A549 treated with DMSO at 1 μM for 4 hours (cell line): ENCODE results near the gene MISP. TPM values are rescaled to one million over a fixed set of nuclear protein-coding genes. Genes with fewer than 3 reads are reported as not detected.

ENCODE experiments used
- total RNA-seq: library from RNA; stranded (reverse); fragments of 200-300 nt; extraction: Qiagen RNA extraction; gene quantifications from 5 replicates; pipeline ENCODE4 v1.2.3, GENCODE V29; 2022; ENCODE audit warnings: low read depth

Gene MISP, protein sequence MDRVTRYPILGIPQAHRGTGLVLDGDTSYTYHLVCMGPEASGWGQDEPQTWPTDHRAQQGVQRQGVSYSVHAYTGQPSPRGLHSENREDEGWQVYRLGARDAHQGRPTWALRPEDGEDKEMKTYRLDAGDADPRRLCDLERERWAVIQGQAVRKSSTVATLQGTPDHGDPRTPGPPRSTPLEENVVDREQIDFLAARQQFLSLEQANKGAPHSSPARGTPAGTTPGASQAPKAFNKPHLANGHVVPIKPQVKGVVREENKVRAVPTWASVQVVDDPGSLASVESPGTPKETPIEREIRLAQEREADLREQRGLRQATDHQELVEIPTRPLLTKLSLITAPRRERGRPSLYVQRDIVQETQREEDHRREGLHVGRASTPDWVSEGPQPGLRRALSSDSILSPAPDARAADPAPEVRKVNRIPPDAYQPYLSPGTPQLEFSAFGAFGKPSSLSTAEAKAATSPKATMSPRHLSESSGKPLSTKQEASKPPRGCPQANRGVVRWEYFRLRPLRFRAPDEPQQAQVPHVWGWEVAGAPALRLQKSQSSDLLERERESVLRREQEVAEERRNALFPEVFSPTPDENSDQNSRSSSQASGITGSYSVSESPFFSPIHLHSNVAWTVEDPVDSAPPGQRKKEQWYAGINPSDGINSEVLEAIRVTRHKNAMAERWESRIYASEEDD
- 86.2 to 99.9 TPM (median 95.7 TPM) in 5 replicates for total RNA-seq

GRCh38 chr19:750640-751423 is at the start of gene MISP:
MISP (plus strand) TSS chr19:751112; CDS start chr19:756947, 5,835 bp downstream.

GRCh38 chr19:708154-709143 is 42.5 kb upstream of the MISP start, which contains the start of gene PALM:
PALM (plus strand) TSS chr19:708935; CDS start chr19:709147, 212 bp downstream.

GRCh38 chr19:796692-797527 is 46.0 kb downstream of the MISP start, which contains the start of gene PTBP1:
PTBP1 (plus strand) TSS chr19:797452; CDS start chr19:797498, 46 bp downstream.

Other genes starting within 250 kb of the MISP start
- 10.7 to 15.7 TPM (median 14.1 TPM) in 5 replicates for gene TPGS1, start 243.6 kb upstream of the MISP start, total RNA-seq
- gene CDC34, start 219.4 kb upstream of the MISP start, total RNA-seq: 67.0 to 104 TPM (median 93.1 TPM) in 5 replicates
- 0.23 to 0.31 TPM (median 0.26 TPM) in 5 replicates for gene GZMM, start 207.1 kb upstream of the MISP start, total RNA-seq
- 669 to 733 TPM (median 672 TPM) in 5 replicates for gene BSG, start 178.5 kb upstream of the MISP start, total RNA-seq
- gene HCN2, start 161.2 kb upstream of the MISP start, total RNA-seq: 30.9 to 43.9 TPM (median 36.4 TPM) in 5 replicates
- gene POLRMT, start 117.6 kb upstream of the MISP start, total RNA-seq: 64.0 to 104 TPM (median 94.3 TPM) in 5 replicates
- gene FGF22, start 111.2 kb upstream of the MISP start, total RNA-seq: 0.32 to 0.97 TPM (median 0.76 TPM) in 5 replicates
- gene RNF126, start 87.9 kb upstream of the MISP start, total RNA-seq: 59.2 to 69.6 TPM (median 63.5 TPM) in 5 replicates
- 126 to 139 TPM (median 135 TPM) in 5 replicates for gene FSTL3, start 74.7 kb upstream of the MISP start, total RNA-seq
- gene PRSS57, start 55.7 kb upstream of the MISP start, total RNA-seq: 0.09 to 0.31 TPM (median 0.12 TPM) in 4 of 5 replicates, not detected in the other
- gene PALM, start 42.2 kb upstream of the MISP start, total RNA-seq: 11.5 to 17.0 TPM (median 13.6 TPM) in 5 replicates
- gene PTBP1, start 46.3 kb downstream of the MISP start, total RNA-seq: 222 to 238 TPM (median 234 TPM) in 5 replicates
- 1.9 to 4.8 TPM (median 3.8 TPM) in 5 replicates for gene PLPPR3, start 70.8 kb downstream of the MISP start, total RNA-seq
- 0.14 to 0.34 TPM (median 0.22 TPM) in 4 of 5 replicates, not detected in the other for gene AZU1, start 76.7 kb downstream of the MISP start, total RNA-seq
- gene PRTN3, start 89.9 kb downstream of the MISP start, total RNA-seq: 0.24 to 0.36 TPM (median 0.28 TPM) in 5 replicates
- 0.13 to 0.17 TPM (median 0.14 TPM) in 3 of 5 replicates, not detected in the others for gene ELANE, start 101.2 kb downstream of the MISP start, total RNA-seq
- 8.2 to 19.0 TPM (median 16.7 TPM) in 5 replicates for gene CFD, start 108.6 kb downstream of the MISP start, total RNA-seq
- 10.9 to 20.5 TPM (median 18.7 TPM) in 5 replicates for gene MED16, start 142.1 kb downstream of the MISP start, total RNA-seq
- not detected in 5 replicates for gene RNU6-9, start 142.4 kb downstream of the MISP start, total RNA-seq
- gene R3HDM4, start 162.1 kb downstream of the MISP start, total RNA-seq: 27.2 to 42.8 TPM (median 35.9 TPM) in 5 replicates
- gene KISS1R, start 166.2 kb downstream of the MISP start, total RNA-seq: 0.17 to 0.43 TPM (median 0.30 TPM) in 5 replicates
- 3.3 to 6.5 TPM (median 5.0 TPM) in 5 replicates for gene ARID3A, start 174.9 kb downstream of the MISP start, total RNA-seq
- 48.6 to 71.6 TPM (median 65.8 TPM) in 5 replicates for gene WDR18, start 233.2 kb downstream of the MISP start, total RNA-seq
- 1.1 to 2.9 TPM (median 2.4 TPM) in 5 replicates for gene GRIN3B, start 249.3 kb downstream of the MISP start, total RNA-seq